Tibial nerve (tissue), 4 donors: ENCODE results near the gene CCL24.

Experiments
- EP300 ChIP-seq, 2 donors: sonication (generic); formaldehyde crosslinking; IDR thresholded peaks; one replicate each; pipeline ENCODE4 v1.6.1; 2017; ENCODE audit warnings: antibody characterized with exemption in 2 of 2, mild to moderate bottlenecking in 1 of 2
- POLR2A ChIP-seq, 2 donors: fragments of 450-650 bp; IDR thresholded peaks; one replicate each; pipeline ENCODE4 v1.6.1; 2017; ENCODE audit warnings: antibody characterized with exemption in 2 of 2, mild to moderate bottlenecking in 2 of 2, moderate library complexity in 2 of 2
- TF ChIP-seq, protein P1 (sequence below), 5 experiments: fragments of 200-600 bp in 3 of 5; fragments of 450-650 bp in 2 of 5; sonication (generic) in 3 of 5; IDR thresholded peaks; one replicate each; pipeline ENCODE4 v1.5.1; 2016 to 2019; ENCODE audit warnings: antibody characterized with exemption in 5 of 5, mild to moderate bottlenecking in 3 of 5, moderate library complexity in 2 of 5

DNA sequence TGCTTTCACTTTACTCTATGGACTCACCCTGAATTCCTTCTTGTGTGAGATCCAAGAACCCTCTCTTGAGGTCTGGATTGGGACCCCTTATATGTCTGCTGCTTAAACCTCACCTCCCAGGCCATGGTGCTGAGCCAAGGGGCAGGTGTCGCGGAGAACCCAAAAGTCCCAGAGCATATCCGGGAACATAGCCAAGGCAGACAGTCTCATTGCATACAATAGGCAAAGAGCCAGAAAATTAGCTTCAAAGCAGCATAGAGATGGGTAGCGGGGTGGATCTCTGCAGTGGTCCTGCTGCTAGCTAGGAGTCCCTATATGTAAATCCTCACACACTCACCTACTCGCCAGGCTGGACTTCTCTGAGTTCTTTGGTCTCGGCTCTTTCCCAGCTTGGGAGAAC is 5.5 kb downstream of the CCL24 start:
- TF ChIP-seq, protein P1, sequence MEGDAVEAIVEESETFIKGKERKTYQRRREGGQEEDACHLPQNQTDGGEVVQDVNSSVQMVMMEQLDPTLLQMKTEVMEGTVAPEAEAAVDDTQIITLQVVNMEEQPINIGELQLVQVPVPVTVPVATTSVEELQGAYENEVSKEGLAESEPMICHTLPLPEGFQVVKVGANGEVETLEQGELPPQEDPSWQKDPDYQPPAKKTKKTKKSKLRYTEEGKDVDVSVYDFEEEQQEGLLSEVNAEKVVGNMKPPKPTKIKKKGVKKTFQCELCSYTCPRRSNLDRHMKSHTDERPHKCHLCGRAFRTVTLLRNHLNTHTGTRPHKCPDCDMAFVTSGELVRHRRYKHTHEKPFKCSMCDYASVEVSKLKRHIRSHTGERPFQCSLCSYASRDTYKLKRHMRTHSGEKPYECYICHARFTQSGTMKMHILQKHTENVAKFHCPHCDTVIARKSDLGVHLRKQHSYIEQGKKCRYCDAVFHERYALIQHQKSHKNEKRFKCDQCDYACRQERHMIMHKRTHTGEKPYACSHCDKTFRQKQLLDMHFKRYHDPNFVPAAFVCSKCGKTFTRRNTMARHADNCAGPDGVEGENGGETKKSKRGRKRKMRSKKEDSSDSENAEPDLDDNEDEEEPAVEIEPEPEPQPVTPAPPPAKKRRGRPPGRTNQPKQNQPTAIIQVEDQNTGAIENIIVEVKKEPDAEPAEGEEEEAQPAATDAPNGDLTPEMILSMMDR (IDR thresholded peaks at IDR 0.05): no peak
- TF ChIP-seq POLR2A (IDR thresholded peaks at IDR 0.05) (no peak), EP300 (IDR thresholded peaks at IDR 0.05) (no peak)
